ENCODE data around the gene ARHGEF12.

The ARHGEF12 gene

DNA sequence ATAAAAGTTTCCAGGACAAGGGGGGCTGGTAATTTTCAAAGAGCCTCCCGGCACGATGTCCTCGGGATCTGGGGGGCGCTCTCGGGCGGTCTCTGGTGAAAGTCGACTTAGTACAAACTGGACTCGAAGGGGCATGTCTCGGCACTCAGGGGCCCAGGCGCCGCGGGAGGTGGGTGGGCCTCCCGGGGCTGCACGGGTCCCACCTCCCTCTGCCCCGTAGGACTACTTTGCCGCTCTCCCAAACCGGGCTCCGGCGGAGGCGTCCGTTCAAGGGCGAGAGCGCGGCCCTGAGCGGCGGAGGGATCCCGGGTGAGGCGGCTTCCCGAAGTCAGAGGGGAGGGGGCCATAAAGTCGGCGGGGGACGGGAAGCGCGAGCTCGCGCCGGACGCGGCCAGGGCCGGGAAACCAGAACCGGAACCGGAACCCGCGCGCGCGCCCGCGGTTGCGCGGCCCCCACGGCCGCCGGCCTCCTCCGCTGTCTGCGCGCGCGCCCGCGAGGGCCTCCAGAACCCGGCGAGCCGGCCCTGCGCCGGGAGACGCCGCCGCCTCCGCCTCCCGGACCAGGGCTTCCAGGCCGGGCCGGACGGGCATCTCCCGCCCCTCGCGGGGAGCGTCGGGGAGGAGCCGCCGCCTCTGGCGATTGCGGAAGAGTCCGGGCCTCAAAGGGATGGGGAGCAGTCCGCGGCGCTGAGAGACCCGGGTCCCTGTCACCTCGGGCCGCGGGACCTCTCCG is at the start of gene ARHGEF12:
Gene ARHGEF12, plus strand, starts transcription at position 506 of the 733 bp plus-strand sequence. CDS start 831 bp downstream, outside the sequence.
- no peak for TF ChIP-seq ZNF274 (IDR thresholded peaks at IDR 0.05; ENCODE audit: low read depth, low read length)
- peak within 1 kb of the TSS; percentile 75 for H3K4me3 ChIP-seq (ENCODE audit: low read length)

GRCh38 chr11:120288021-120288420 is 48.2 kb upstream of the ARHGEF12 start:
- no peak for TF ChIP-seq ZNF274 (IDR thresholded peaks at IDR 0.05; ENCODE audit: low read depth, low read length)
- no peak overlapping the region for H3K4me3 ChIP-seq (ENCODE audit: low read length)

GRCh38 chr11:120289426-120289825 is 46.8 kb upstream of the ARHGEF12 start:
- no peak for TF ChIP-seq ZNF274 (IDR thresholded peaks at IDR 0.05; ENCODE audit: low read depth, low read length)
- no peak overlapping the region for H3K4me3 ChIP-seq (ENCODE audit: low read length)

DNA sequence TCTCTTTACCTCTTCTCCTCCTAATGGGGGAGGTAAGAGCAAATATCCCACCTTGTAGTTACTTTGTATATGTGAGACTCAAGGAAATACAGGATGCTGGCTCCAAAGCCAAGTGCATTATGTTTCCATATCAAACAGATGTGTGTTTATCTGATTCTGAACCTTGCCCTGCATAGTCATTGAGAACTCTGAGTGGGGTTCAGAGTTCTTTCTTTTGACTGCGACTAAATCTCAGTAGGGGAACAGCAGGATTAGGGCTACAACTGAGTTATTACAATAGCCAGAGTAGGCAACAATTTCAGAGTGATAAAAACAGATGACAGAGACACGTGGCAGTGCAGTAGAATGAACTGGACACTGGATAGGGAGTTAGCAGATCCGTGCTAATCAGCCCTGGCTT is 45.3 kb upstream of the ARHGEF12 start:
- TF ChIP-seq ZNF274 (IDR thresholded peaks at IDR 0.05; ENCODE audit: low read depth, low read length): no peak
- H3K4me3 ChIP-seq (ENCODE audit: low read length): no peak overlapping the region

- no peak for TF ChIP-seq ZNF274 (IDR thresholded peaks at IDR 0.05; ENCODE audit: low read depth, low read length)
- no peak overlapping the region for H3K4me3 ChIP-seq (ENCODE audit: low read length)
Measured at GRCh38 chr11:120293038-120293800, 43.0 kb upstream of the ARHGEF12 start.

GRCh38 chr11:120294096-120294495 is 42.1 kb upstream of the ARHGEF12 start:
- no peak for TF ChIP-seq ZNF274 (IDR thresholded peaks at IDR 0.05; ENCODE audit: low read depth, low read length)
- no peak overlapping the region for H3K4me3 ChIP-seq (ENCODE audit: low read length)

DNA sequence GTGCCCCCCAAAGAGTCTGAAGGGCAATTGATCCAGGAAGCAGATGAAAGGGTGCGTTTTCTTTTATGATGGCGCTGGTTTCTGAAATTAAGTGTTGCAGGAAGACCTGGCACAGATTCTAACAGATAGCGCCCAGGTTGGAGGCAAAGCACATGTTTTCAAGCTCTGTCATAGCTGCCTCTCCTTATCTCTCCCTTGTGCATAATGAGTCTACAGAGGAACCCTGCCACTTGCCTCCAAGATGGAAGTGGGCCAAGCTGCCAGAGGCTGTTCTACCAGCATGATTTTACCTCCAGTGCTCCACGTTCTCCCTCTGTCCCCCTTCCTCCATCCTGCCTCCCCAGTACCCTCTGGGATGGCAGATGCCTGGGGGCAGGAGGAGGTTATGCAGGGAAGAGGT is 41.1 kb upstream of the ARHGEF12 start:
- TF ChIP-seq ZNF274 (IDR thresholded peaks at IDR 0.05; ENCODE audit: low read depth, low read length): no peak
- H3K4me3 ChIP-seq (ENCODE audit: low read length): no peak overlapping the region

DNA sequence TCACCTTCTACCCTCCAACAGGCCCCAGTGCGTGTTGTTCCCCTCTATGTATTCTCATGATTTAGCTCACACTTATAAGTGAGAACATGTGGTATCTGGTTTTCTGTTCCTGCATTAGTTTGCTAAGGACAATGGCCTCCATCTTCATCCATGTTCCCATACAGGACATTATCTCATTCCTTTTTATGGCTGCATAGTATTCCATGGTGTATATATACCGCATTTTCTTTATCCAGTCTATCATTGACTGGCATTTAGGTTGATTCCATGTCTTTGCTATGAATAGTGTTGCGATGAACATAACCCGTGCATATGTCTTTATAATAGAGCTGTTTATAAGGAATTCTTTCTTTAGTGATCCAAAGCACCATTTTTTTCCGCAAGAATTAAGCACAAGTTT is 39.7 kb upstream of the ARHGEF12 start:
- TF ChIP-seq ZNF274 (IDR thresholded peaks at IDR 0.05; ENCODE audit: low read depth, low read length): no peak
- no peak overlapping the region for H3K4me3 ChIP-seq (ENCODE audit: low read length)

DNA sequence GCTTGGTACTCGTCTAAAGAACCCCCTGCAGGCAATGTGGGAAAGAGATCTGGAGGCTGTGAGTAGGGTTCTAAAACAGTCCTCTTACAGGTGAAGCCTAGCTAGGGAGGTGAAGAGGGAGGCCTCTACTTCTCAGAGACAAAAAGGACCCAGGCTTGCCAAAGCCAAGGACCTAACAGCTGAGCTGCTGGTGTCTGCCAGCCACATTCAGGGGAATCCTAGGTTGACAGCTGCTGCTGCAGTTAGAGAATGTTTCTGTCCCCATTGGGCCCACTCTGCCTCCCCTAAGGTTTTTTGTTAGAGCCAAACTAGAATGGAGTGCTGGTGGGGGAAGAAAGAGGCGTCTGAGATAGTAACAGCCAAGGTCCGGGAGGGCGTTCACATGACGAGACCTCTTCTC is 37.8 kb upstream of the ARHGEF12 start:
- H3K4me3 ChIP-seq (ENCODE audit: low read length): no peak overlapping the region
- TF ChIP-seq ZNF274 (IDR thresholded peaks at IDR 0.05; ENCODE audit: low read depth, low read length): no peak

- no peak for TF ChIP-seq ZNF274 (IDR thresholded peaks at IDR 0.05; ENCODE audit: low read depth, low read length)
- H3K4me3 ChIP-seq (ENCODE audit: low read length): no peak overlapping the region
Measured at GRCh38 chr11:120302001-120302805, 34.0 kb upstream of the ARHGEF12 start.

- H3K4me3 ChIP-seq (ENCODE audit: low read length): no peak overlapping the region
- TF ChIP-seq ZNF274 (IDR thresholded peaks at IDR 0.05; ENCODE audit: low read depth, low read length): no peak
Measured at GRCh38 chr11:120303004-120303637, 33.1 kb upstream of the ARHGEF12 start.

GRCh38 chr11:120304526-120304925 is 31.7 kb upstream of the ARHGEF12 start:
- TF ChIP-seq ZNF274 (IDR thresholded peaks at IDR 0.05; ENCODE audit: low read depth, low read length): no peak

DNA sequence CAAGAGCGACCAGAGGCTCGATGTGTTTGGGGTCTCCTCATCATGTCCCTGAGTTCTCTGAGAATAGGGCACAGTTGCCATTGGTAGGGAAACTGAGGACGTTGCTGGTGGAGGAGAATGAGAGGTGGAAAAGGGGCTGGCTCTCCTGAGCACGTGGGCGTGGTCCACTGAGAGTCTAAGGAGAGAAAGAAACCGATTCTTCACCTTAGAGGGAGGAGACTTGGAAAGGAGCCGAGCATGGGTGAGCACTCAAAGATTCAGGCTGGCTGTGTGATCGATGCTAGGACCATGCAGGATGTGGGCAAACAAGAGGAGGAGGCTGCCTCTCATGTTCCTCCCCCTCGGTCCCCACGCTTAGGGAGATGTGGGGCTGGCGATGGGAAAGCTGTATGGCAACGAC is 30.9 kb upstream of the ARHGEF12 start:
- no peak for TF ChIP-seq ZNF274 (IDR thresholded peaks at IDR 0.05; ENCODE audit: low read depth, low read length)
- no peak overlapping the region for H3K4me3 ChIP-seq (ENCODE audit: low read length)

More at GRCh38 chr11:120304526-120304925, 31.7 kb upstream of the ARHGEF12 start:
- H3K4me3 ChIP-seq (ENCODE audit: low read length): no peak overlapping the region

Measured in GM08714 (cell line).